ENCODE measurements around the gene LRRK1. TPM values are rescaled to one million over a fixed set of nuclear protein-coding genes. Genes with fewer than 3 reads are reported as not detected.
A peak's percentile ranks its signal among the peaks of the same experiment; 100 is the strongest.

The LRRK1 gene
- total and polyA plus RNA-seq, 2 of the 13 experiments (the other 11 are each of a cell fraction or from before 2014, with no cell fraction given): 0.13 to 1.2 TPM

DNA sequence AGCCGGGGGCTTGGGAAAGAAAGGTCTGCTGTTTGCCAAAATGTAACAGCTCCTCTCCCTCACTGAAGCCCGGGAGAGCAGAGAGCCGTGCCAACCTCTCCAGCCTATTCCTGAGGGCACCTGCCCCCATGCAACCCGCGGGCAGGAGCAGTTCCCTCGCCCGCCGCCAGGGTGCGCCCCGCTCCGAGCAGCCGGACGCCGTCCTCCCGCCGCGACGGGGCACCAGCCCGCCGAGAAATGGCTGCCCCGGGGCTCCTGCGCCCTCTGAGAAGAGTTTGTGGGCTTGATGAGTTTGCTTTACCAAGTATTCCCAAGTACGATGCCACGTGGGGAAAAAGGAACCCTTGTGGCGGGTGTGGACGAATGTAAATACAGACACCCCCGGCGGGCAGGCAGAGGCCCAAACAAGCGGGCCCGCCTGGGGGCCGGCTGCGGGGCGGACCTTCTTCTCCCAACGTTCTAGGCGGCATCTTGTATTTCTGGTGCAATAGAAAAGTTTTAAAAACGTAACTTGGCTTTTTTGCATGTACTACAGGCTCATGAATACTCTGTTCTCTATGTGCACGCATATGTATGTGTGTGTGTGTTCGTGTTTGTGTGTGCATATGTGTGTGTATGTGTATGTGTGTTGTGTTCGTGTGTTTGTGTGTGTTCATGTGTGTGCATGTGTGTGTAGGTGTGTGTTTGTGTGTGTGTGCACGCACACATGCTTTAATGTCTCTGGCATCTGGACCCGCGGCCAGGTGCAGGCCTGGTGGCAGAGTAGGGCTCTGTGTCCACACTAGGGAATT, 169.8 kb downstream of the LRRK1 start (continued):
- TF ChIP-seq, protein P1, sequence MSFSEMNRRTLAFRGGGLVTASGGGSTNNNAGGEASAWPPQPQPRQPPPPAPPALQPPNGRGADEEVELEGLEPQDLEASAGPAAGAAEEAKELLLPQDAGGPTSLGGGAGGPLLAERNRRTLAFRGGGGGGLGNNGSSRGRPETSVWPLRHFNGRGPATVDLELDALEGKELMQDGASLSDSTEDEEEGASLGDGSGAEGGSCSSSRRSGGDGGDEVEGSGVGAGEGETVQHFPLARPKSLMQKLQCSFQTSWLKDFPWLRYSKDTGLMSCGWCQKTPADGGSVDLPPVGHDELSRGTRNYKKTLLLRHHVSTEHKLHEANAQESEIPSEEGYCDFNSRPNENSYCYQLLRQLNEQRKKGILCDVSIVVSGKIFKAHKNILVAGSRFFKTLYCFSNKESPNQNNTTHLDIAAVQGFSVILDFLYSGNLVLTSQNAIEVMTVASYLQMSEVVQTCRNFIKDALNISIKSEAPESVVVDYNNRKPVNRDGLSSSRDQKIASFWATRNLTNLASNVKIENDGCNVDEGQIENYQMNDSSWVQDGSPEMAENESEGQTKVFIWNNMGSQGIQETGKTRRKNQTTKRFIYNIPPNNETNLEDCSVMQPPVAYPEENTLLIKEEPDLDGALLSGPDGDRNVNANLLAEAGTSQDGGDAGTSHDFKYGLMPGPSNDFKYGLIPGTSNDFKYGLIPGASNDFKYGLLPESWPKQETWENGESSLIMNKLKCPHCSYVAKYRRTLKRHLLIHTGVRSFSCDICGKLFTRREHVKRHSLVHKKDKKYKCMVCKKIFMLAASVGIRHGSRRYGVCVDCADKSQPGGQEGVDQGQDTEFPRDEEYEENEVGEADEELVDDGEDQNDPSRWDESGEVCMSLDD (CRISPR knock-in tag; IDR thresholded peaks at IDR 0.05; ENCODE audit: borderline replicate concordance): no peak
- TF ChIP-seq FOXJ3 (CRISPR knock-in tag; IDR thresholded peaks at IDR 0.05; ENCODE audit: borderline replicate concordance) (no peak), KMT2B (CRISPR knock-in tag; IDR thresholded peaks at IDR 0.05) (no peak), RAD51 (IDR thresholded peaks at IDR 0.05; ENCODE audit: borderline replicate concordance) (no peak), ATF1 (CRISPR knock-in tag; IDR thresholded peaks at IDR 0.05) (no peak), ZNF766 (CRISPR knock-in tag; IDR thresholded peaks at IDR 0.05; ENCODE audit: borderline replicate concordance) (0 out of 2 replicates have a peak, but pooled peaks have one; percentile 73), ZNF354B (CRISPR knock-in tag; IDR thresholded peaks at IDR 0.05) (no peak), SIN3A (IDR thresholded peaks at IDR 0.05; ENCODE audit: borderline replicate concordance, low read depth, low read length) (no peak), ZNF12 (CRISPR knock-in tag; IDR thresholded peaks at IDR 0.05) (no peak), ZNF264 (CRISPR knock-in tag; IDR thresholded peaks at IDR 0.05) (0 out of 2 replicates have a peak, but pooled peaks have one; percentile 24), SMARCE1 (IDR thresholded peaks at IDR 0.05; ENCODE audit: borderline replicate concordance) (no peak), SIN3B (IDR thresholded peaks at IDR 0.05; ENCODE audit: low read length) (no peak), IKZF4 (CRISPR knock-in tag; IDR thresholded peaks at IDR 0.05; ENCODE audit: borderline replicate concordance, low read depth, not compliant biosample characterization) (no peak), RXRA (CRISPR knock-in tag; IDR thresholded peaks at IDR 0.05) (0 out of 2 replicates have a peak, but pooled peaks have one; percentile 45), ZBTB21 (CRISPR knock-in tag; IDR thresholded peaks at IDR 0.05) (no peak), SMAD3 (CRISPR knock-in tag; IDR thresholded peaks at IDR 0.05) (no peak), FOSL2 (CRISPR knock-in tag; IDR thresholded peaks at IDR 0.05) (peak; percentile 25; the same call in 1 of the 2 replicates), MTF1 (CRISPR knock-in tag; IDR thresholded peaks at IDR 0.05) (no peak), HNRNPLL (IDR thresholded peaks at IDR 0.05; ENCODE audit: low read depth, low read length, poor library complexity, severe bottlenecking) (peak; percentile 50), NFE2L1 (CRISPR knock-in tag; IDR thresholded peaks at IDR 0.05; ENCODE audit: borderline replicate concordance) (no peak), SOX5 (CRISPR knock-in tag; IDR thresholded peaks at IDR 0.05; ENCODE audit: borderline replicate concordance) (peak; percentile 29; the same call in 1 of the 2 replicates)
- TF ChIP-seq, protein P2, sequence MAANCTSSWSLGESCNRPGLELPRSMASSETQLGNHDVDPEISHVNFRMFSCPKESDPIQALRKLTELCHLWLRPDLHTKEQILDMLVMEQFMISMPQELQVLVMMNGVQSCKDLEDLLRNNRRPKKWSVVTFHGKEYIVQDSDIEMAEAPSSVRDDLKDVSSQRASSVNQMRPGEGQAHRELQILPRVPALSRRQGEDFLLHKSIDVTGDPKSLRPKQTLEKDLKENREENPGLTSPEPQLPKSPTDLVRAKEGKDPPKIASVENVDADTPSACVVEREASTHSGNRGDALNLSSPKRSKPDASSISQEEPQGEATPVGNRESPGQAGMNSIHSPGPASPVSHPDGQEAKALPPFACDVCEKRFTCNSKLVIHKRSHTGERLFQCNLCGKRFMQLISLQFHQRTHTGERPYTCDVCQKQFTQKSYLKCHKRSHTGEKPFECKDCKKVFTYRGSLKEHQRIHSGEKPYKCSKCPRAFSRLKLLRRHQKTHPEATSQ (CRISPR knock-in tag; IDR thresholded peaks at IDR 0.05; ENCODE audit: borderline replicate concordance): no peak
- TF ChIP-seq, protein P3, sequence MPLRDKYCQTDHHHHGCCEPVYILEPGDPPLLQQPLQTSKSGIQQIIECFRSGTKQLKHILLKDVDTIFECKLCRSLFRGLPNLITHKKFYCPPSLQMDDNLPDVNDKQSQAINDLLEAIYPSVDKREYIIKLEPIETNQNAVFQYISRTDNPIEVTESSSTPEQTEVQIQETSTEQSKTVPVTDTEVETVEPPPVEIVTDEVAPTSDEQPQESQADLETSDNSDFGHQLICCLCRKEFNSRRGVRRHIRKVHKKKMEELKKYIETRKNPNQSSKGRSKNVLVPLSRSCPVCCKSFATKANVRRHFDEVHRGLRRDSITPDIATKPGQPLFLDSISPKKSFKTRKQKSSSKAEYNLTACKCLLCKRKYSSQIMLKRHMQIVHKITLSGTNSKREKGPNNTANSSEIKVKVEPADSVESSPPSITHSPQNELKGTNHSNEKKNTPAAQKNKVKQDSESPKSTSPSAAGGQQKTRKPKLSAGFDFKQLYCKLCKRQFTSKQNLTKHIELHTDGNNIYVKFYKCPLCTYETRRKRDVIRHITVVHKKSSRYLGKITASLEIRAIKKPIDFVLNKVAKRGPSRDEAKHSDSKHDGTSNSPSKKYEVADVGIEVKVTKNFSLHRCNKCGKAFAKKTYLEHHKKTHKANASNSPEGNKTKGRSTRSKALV (CRISPR knock-in tag; IDR thresholded peaks at IDR 0.05): no peak
- TF ChIP-seq, protein P4, sequence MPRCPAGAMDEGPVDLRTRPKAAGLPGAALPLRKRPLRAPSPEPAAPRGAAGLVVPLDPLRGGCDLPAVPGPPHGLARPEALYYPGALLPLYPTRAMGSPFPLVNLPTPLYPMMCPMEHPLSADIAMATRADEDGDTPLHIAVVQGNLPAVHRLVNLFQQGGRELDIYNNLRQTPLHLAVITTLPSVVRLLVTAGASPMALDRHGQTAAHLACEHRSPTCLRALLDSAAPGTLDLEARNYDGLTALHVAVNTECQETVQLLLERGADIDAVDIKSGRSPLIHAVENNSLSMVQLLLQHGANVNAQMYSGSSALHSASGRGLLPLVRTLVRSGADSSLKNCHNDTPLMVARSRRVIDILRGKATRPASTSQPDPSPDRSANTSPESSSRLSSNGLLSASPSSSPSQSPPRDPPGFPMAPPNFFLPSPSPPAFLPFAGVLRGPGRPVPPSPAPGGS (CRISPR knock-in tag; IDR thresholded peaks at IDR 0.05): no peak
